Glomerular visceral epithelial cell (primary cell): ENCODE results near the gene BIN2.

ENCODE experiments used
- DNase-seq: peaks from one replicate; pipeline ENCODE4 v3.0.0-alpha.2; 2016; ENCODE audit errors: extremely low spot score

Gene BIN2

GRCh38 chr12:51323966-51324895 is at the start of gene BIN2:
BIN2 (minus strand) TSS chr12:51324174; CDS start chr12:51324102, 72 bp downstream.
- DNase-seq, result no peak

- DNase-seq, result no peak
Observed at GRCh38 chr12:51373187-51373586, 49.2 kb upstream of the BIN2 start.

GRCh38 chr12:51372021-51372420 is 48.0 kb upstream of the BIN2 start:
- DNase-seq, result no peak

GRCh38 chr12:51371295-51371953 is 47.5 kb upstream of the BIN2 start:
- DNase-seq, result peak; percentile 97

GRCh38 chr12:51370667-51371066 is 46.7 kb upstream of the BIN2 start:
- no peak for DNase-seq

- no peak for DNase-seq
Observed at GRCh38 chr12:51369581-51369980, 45.6 kb upstream of the BIN2 start.

GRCh38 chr12:51368640-51369517 is 44.9 kb upstream of the BIN2 start:
- DNase-seq, result peak; percentile 93

GRCh38 chr12:51365276-51365675 is 41.3 kb upstream of the BIN2 start:
- DNase-seq, result no peak

- DNase-seq, result no peak
Observed at GRCh38 chr12:51364001-51364400, 40.0 kb upstream of the BIN2 start.

- no peak for DNase-seq
Observed at GRCh38 chr12:51362747-51363342, 38.9 kb upstream of the BIN2 start.

GRCh38 chr12:51362307-51362706 is 38.3 kb upstream of the BIN2 start:
- no peak for DNase-seq

GRCh38 chr12:51361161-51362016 is 37.4 kb upstream of the BIN2 start:
- DNase-seq, result no peak

GRCh38 chr12:51360315-51360714 is 36.3 kb upstream of the BIN2 start:
- DNase-seq, result no peak

GRCh38 chr12:51359851-51360250 is 35.9 kb upstream of the BIN2 start:
- no peak for DNase-seq

- no peak for DNase-seq
Observed at GRCh38 chr12:51358496-51358895, 34.5 kb upstream of the BIN2 start.

GRCh38 chr12:51357374-51358047 is 33.5 kb upstream of the BIN2 start:
- no peak for DNase-seq

- DNase-seq, result peak; percentile 40
Observed at GRCh38 chr12:51351913-51352532, 28.0 kb upstream of the BIN2 start.

GRCh38 chr12:51349026-51349425 is 25.1 kb upstream of the BIN2 start:
- no peak for DNase-seq

GRCh38 chr12:51348116-51348515 is 24.1 kb upstream of the BIN2 start:
- DNase-seq, result no peak

- DNase-seq, result no peak
Observed at GRCh38 chr12:51346581-51346980, 22.6 kb upstream of the BIN2 start, which contains the start of gene CELA1. CELA1 (minus strand) TSS chr12:51346679; CDS start chr12:51346638, 41 bp downstream.
